ENCODE results near the gene OMP.

DNA sequence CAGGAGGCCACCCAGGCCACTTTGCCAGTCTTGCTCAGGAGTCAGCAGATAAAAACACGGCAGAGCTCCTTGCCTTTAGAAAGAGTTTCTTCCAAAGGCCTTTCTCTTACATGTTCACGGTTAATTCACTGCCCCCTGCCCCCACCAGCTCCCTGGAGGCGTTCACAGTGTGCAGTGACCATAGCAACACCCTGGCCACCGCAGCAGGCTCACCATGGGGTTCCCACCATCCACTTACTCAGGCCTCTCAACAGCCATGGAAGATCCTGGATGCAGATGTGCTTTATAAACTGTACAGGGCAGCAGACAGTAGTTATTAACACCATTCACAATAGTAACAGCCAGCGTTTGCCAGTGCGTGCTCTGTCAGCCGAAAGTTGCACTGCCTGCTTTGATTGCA, 14.9 kb downstream of the OMP start:
- no peak for TF ChIP-seq ZBTB1 (tag by site-specific recombination; IDR thresholded peaks at IDR 0.05)
- TF ChIP-seq ZBTB8A (tag by site-specific recombination; IDR thresholded peaks at IDR 0.05) = no peak
- TF ChIP-seq, protein P1, sequence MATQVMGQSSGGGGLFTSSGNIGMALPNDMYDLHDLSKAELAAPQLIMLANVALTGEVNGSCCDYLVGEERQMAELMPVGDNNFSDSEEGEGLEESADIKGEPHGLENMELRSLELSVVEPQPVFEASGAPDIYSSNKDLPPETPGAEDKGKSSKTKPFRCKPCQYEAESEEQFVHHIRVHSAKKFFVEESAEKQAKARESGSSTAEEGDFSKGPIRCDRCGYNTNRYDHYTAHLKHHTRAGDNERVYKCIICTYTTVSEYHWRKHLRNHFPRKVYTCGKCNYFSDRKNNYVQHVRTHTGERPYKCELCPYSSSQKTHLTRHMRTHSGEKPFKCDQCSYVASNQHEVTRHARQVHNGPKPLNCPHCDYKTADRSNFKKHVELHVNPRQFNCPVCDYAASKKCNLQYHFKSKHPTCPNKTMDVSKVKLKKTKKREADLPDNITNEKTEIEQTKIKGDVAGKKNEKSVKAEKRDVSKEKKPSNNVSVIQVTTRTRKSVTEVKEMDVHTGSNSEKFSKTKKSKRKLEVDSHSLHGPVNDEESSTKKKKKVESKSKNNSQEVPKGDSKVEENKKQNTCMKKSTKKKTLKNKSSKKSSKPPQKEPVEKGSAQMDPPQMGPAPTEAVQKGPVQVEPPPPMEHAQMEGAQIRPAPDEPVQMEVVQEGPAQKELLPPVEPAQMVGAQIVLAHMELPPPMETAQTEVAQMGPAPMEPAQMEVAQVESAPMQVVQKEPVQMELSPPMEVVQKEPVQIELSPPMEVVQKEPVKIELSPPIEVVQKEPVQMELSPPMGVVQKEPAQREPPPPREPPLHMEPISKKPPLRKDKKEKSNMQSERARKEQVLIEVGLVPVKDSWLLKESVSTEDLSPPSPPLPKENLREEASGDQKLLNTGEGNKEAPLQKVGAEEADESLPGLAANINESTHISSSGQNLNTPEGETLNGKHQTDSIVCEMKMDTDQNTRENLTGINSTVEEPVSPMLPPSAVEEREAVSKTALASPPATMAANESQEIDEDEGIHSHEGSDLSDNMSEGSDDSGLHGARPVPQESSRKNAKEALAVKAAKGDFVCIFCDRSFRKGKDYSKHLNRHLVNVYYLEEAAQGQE (tag by site-specific recombination; IDR thresholded peaks at IDR 0.05) = no peak
- TF ChIP-seq, protein P2, sequence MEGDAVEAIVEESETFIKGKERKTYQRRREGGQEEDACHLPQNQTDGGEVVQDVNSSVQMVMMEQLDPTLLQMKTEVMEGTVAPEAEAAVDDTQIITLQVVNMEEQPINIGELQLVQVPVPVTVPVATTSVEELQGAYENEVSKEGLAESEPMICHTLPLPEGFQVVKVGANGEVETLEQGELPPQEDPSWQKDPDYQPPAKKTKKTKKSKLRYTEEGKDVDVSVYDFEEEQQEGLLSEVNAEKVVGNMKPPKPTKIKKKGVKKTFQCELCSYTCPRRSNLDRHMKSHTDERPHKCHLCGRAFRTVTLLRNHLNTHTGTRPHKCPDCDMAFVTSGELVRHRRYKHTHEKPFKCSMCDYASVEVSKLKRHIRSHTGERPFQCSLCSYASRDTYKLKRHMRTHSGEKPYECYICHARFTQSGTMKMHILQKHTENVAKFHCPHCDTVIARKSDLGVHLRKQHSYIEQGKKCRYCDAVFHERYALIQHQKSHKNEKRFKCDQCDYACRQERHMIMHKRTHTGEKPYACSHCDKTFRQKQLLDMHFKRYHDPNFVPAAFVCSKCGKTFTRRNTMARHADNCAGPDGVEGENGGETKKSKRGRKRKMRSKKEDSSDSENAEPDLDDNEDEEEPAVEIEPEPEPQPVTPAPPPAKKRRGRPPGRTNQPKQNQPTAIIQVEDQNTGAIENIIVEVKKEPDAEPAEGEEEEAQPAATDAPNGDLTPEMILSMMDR (tag by site-specific recombination; IDR thresholded peaks at IDR 0.05) = no peak
- no peak for TF ChIP-seq ZNF324 (tag by site-specific recombination; IDR thresholded peaks at IDR 0.05)
- no peak for TF ChIP-seq KLF10 (tag by site-specific recombination; IDR thresholded peaks at IDR 0.05)
- TF ChIP-seq ZNF670 (tag by site-specific recombination; IDR thresholded peaks at IDR 0.05; ENCODE audit: low read depth) = no peak
